ENCODE measurements around the gene KLRG1.

GRCh38 chr12:8995021-8995775 is 5.9 kb downstream of the KLRG1 start:
- no peak for TF ChIP-seq REST (IDR thresholded peaks at IDR 0.05)
- no peak for TF ChIP-seq CTCF (IDR thresholded peaks at IDR 0.05; ENCODE audit: low read depth, low read length, missing input control)
- TF ChIP-seq SP1 (IDR thresholded peaks at IDR 0.05) = no peak
- no peak for TF ChIP-seq TAF1 (conservative IDR thresholded peaks at IDR 0.05)
- TF ChIP-seq JUND (IDR thresholded peaks at IDR 0.05) = no peak
- no peak for TF ChIP-seq ATF3 (IDR thresholded peaks at IDR 0.05)
- no peak for TF ChIP-seq RAD21 (IDR thresholded peaks at IDR 0.05)
- no peak for TF ChIP-seq YY1 (IDR thresholded peaks at IDR 0.05)
- no peak for TF ChIP-seq MAX (IDR thresholded peaks at IDR 0.05)
- TF ChIP-seq ZBTB33 (IDR thresholded peaks at IDR 0.05) = no peak

All from liver (tissue), 3 donors.